IPS-20b (cell line): ENCODE results near the gene OBI1.

ENCODE experiments used
- H3K27ac ChIP-seq: one replicate; pipeline ENCODE4 v1.5.1; 2013; ENCODE audit warnings: low read length
- H3K27me3 ChIP-seq: 2 replicates; pipeline ENCODE4 v1.6.1; 2013; ENCODE audit warnings: mild to moderate bottlenecking, low read length, inconsistent platforms; ENCODE audit not compliant: insufficient read depth
- H3K36me3 ChIP-seq: 2 replicates; pipeline ENCODE4 v1.6.1; 2013; ENCODE audit warnings: low read depth, mild to moderate bottlenecking, inconsistent platforms, low read length, moderate library complexity; ENCODE audit not compliant: insufficient read depth
- H3K4me1 ChIP-seq: 2 replicates; pipeline ENCODE4 v1.6.1; 2013; ENCODE audit warnings: mild to moderate bottlenecking, control low read depth, inconsistent platforms, low read length, moderate library complexity; ENCODE audit not compliant: insufficient read depth
- H3K4me3 ChIP-seq: 2 replicates; pipeline ENCODE4 v1.5.1; 2013; ENCODE audit warnings: mild to moderate bottlenecking, low read length, inconsistent platforms
- H3K9ac ChIP-seq: 2 replicates; pipeline ENCODE4 v1.6.1; 2013; ENCODE audit warnings: low read depth, mild to moderate bottlenecking, inconsistent platforms, low read length, moderate library complexity
- H3K9me3 ChIP-seq: 2 replicates; pipeline ENCODE4 v1.6.1; 2013; ENCODE audit warnings: mild to moderate bottlenecking, low read depth, low read length, inconsistent platforms; ENCODE audit not compliant: insufficient read depth

OBI1 gene

GRCh38 chr13:78658630-78659449, at the start of gene OBI1:
Gene OBI1, minus strand, starts transcription at chr13:78659155. Its CDS starts 35 bp downstream, at chr13:78659120.
- Histone ChIP-seq H3K27me3 (peaks cover 35% of the 10 kb centered on the region), H3K36me3 (peaks cover 5% of the 10 kb centered on the region; the same call in 1 of the 2 replicates), H3K9me3 (no peaks in the 10 kb centered on the region), H3K27ac (peak within 1 kb of the TSS; percentile 39), H3K4me3 (peak within 1 kb of the TSS; percentile 69), H3K4me1 (peaks cover 19% of the 10 kb centered on the region; the same call in 1 of the 2 replicates), H3K9ac (peak within 1 kb of the TSS; percentile 84)

DNA sequence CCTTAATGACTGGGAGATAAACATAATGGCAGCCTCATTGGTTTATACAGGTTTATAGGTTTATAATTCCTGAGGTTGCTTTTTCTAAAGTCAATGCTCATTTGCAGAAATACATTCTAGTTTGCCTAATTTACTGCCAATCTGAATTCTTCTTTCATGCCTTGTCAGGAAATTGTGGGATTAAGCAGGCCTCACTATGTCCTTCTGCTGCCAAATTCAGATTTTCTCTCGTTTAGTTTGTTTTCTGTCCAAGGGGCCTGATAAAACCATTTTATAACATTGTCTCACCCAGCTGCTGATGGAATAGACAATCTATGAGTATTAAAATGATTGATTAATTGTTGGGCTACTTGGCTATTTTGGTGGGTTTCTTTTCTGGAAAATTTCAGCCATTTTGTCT, 42.4 kb upstream of the OBI1 start:
- Histone ChIP-seq H3K9ac (no peak overlapping the region), H3K4me1 (no peaks in the 10 kb centered on the region), H3K27me3 (no peaks in the 10 kb centered on the region), H3K27ac (no peak overlapping the region), H3K4me3 (no peak overlapping the region), H3K36me3 (no peaks in the 10 kb centered on the region), H3K9me3 (no peaks in the 10 kb centered on the region)

DNA sequence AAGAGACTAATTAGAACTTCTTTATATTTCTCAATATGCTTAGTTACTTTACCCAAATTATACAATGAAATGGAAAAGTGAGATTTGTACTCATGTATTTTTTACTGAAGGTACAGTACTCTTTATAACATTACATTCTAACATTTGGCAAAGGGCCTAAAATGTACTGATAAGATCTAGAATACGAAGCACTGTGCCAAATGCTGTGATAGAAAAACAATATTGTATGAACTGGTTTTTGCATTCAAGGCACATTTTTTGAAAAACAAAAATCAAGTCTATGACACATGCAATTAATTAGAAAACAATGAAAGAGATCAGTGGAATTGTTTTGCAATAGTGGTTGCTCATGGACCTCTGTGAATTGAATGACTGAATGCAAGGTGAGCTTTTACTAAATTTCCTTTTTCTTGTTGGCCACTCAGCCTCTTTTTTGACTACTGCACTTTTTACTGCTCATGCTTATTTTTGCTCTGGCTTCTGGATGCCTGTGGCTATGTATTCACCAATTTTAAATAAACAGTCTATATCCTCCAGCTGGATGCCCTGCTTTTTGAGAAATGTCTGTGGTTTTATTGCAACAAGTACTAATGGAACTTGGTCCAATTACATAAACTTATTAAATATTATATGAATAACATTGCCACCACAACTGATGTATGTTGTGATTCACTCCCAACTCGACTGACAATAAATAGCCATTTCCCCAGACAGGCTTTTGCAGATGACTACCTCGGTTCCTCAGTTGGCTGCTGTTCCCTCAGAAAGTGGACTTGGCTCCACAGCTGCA, 41.4 kb upstream of the OBI1 start:
- no peaks in the 10 kb centered on the region for H3K4me1 ChIP-seq
- H3K9me3 ChIP-seq = no peaks in the 10 kb centered on the region
- no peak overlapping the region for H3K4me3 ChIP-seq
- no peaks in the 10 kb centered on the region for H3K36me3 ChIP-seq
- no peak overlapping the region for H3K9ac ChIP-seq
- H3K27ac ChIP-seq = no peak overlapping the region
- no peaks in the 10 kb centered on the region for H3K27me3 ChIP-seq

GRCh38 chr13:78689011-78689410, 30.1 kb upstream of the OBI1 start:
- H3K4me3 ChIP-seq = no peak overlapping the region
- no peaks in the 10 kb centered on the region for H3K27me3 ChIP-seq
- H3K9ac ChIP-seq = no peak overlapping the region
- H3K27ac ChIP-seq = no peak overlapping the region
- H3K9me3 ChIP-seq = no peaks in the 10 kb centered on the region
- no peaks in the 10 kb centered on the region for H3K4me1 ChIP-seq
- no peaks in the 10 kb centered on the region for H3K36me3 ChIP-seq

- H3K4me1 ChIP-seq = no peaks in the 10 kb centered on the region
- no peaks in the 10 kb centered on the region for H3K36me3 ChIP-seq
- no peak overlapping the region for H3K4me3 ChIP-seq
- H3K27ac ChIP-seq = no peak overlapping the region
- H3K9me3 ChIP-seq = no peaks in the 10 kb centered on the region
- H3K9ac ChIP-seq = no peak overlapping the region
- H3K27me3 ChIP-seq = no peaks in the 10 kb centered on the region
These were observed 27.5 kb upstream of the OBI1 start for GRCh38 chr13:78686461-78686860.

- Histone ChIP-seq H3K27me3 (no peaks in the 10 kb centered on the region), H3K36me3 (no peaks in the 10 kb centered on the region), H3K27ac (no peak overlapping the region), H3K9me3 (no peaks in the 10 kb centered on the region), H3K4me3 (no peak overlapping the region), H3K9ac (no peak overlapping the region), H3K4me1 (no peaks in the 10 kb centered on the region; the same call in 1 of the 2 replicates)
These were observed 21.8 kb upstream of the OBI1 start for GRCh38 chr13:78680576-78681350.

DNA sequence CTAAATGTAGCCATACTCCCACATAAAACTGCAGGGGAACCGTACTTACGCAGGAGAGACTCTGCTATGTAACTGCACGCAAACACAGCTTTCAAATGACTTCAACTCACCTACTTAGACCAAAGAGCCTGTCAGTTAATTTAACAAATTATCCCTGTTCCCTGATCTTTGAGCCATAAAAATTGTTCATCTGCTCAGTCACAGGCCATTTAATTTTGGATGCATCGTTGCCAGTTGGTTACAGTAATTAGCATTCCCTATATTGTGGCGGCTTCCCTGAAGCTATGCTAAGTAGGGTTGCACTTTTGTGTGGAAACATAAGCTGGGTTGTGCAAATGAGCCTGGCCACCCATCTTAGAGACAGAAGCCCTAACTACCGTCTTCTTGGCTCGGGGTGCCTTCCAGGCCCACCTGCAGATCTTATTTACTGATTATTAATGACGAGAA, 21.2 kb upstream of the OBI1 start:
- H3K27me3 ChIP-seq = no peaks in the 10 kb centered on the region
- no peak overlapping the region for H3K27ac ChIP-seq
- H3K4me3 ChIP-seq = no peak overlapping the region
- H3K9me3 ChIP-seq = no peaks in the 10 kb centered on the region
- H3K36me3 ChIP-seq = no peaks in the 10 kb centered on the region
- H3K4me1 ChIP-seq = peaks cover 6% of the 10 kb centered on the region; the same call in 1 of the 2 replicates
- no peak overlapping the region for H3K9ac ChIP-seq

- H3K36me3 ChIP-seq = no peaks in the 10 kb centered on the region
- no peak overlapping the region for H3K9ac ChIP-seq
- H3K4me1 ChIP-seq = peaks cover 7% of the 10 kb centered on the region; the same call in 1 of the 2 replicates
- H3K27me3 ChIP-seq = no peaks in the 10 kb centered on the region
- no peak overlapping the region for H3K4me3 ChIP-seq
- H3K9me3 ChIP-seq = no peaks in the 10 kb centered on the region
- no peak overlapping the region for H3K27ac ChIP-seq
These were observed 20.4 kb upstream of the OBI1 start for GRCh38 chr13:78679329-78679728.

- Histone ChIP-seq H3K9ac (no peak overlapping the region), H3K36me3 (no peaks in the 10 kb centered on the region), H3K4me1 (peaks cover 7% of the 10 kb centered on the region; the same call in 1 of the 2 replicates), H3K9me3 (no peaks in the 10 kb centered on the region), H3K4me3 (no peak overlapping the region), H3K27ac (no peak overlapping the region), H3K27me3 (no peaks in the 10 kb centered on the region; the same call in 1 of the 2 replicates)
These were observed 16.2 kb upstream of the OBI1 start for GRCh38 chr13:78675112-78675511.

- Histone ChIP-seq H3K4me3 (no peak overlapping the region), H3K27me3 (no peaks in the 10 kb centered on the region; the same call in 1 of the 2 replicates), H3K9me3 (no peaks in the 10 kb centered on the region), H3K27ac (no peak overlapping the region), H3K4me1 (peaks cover 7% of the 10 kb centered on the region; the same call in 1 of the 2 replicates), H3K36me3 (no peaks in the 10 kb centered on the region), H3K9ac (no peak overlapping the region)
These were observed 15.7 kb upstream of the OBI1 start for GRCh38 chr13:78674638-78675037.

GRCh38 chr13:78662467-78662866, 3.5 kb upstream of the OBI1 start:
- Histone ChIP-seq H3K4me3 (no peak overlapping the region), H3K9ac (no peak overlapping the region), H3K36me3 (no peaks in the 10 kb centered on the region), H3K9me3 (no peaks in the 10 kb centered on the region), H3K4me1 (peaks cover 9% of the 10 kb centered on the region; the same call in 1 of the 2 replicates), H3K27ac (no peak overlapping the region), H3K27me3 (peaks cover 18% of the 10 kb centered on the region)
